GM12878 (cell line): Measurements from ENCODE around the gene INSRR. TPM values are rescaled to one million over a fixed set of nuclear protein-coding genes. Genes with fewer than 3 reads are reported as not detected.

Experiments used
- ATAC-seq: fragments of 200-7000 bp; cut with Tn5 transposase; 3 replicates; pipeline ENCODE4 v1.9.1; 2020; ENCODE audit warnings: mild to moderate bottlenecking, moderate library complexity
- BruUV-seq: library from RNA; stranded (reverse); fragments of 400-500 nt; replicated peaks from 2 replicates; lab custom pipeline; 2021; lab: Mats Ljungman, UMichigan
- CTCF ChIA-PET: fragments of 300-600 bp; sonication (Branson Sonifier 250); formaldehyde crosslinking; extraction: SDS; loops from one replicate; lab custom pipeline; 2021; ENCODE audit warnings: inconsistent platforms; lab: Yijun Ruan, JAX
- POLR2A ChIA-PET: fragments of 350-600 bp; formaldehyde crosslinking; extraction: SDS; loops from one replicate; lab custom pipeline; 2021; ENCODE audit warnings: inconsistent platforms; lab: Charles Lee
- RAD21 ChIA-PET: fragments of 300-600 bp; sonication (Branson Sonifier 250); formaldehyde crosslinking; loops from one replicate; lab custom pipeline; 2023; ENCODE audit warnings: antibody characterized with exemption; ENCODE audit not compliant: unreplicated experiment; lab: Charles Lee
- SMC1A ChIA-PET: fragments of 300-600 bp; sonication (Branson Sonifier 250); formaldehyde crosslinking; loops from one replicate; lab custom pipeline; 2023; ENCODE audit not compliant: unreplicated experiment, uncharacterized antibody; lab: Charles Lee
- DNase-seq: peaks from one replicate; pipeline ENCODE4 v3.0.0-alpha.2; 2011; ENCODE audit warnings: low read depth, low spot score
- FAIRE-seq: peaks from 3 replicates; lab custom pipeline; 2011; peaks lifted over from hg19 to GRCh38; lab: Jason Lieb, UNC
- H2AFZ ChIP-seq: 2 replicates; pipeline ENCODE4 v1.6.0; 2011; ENCODE audit warnings: low read depth, low read length, control low read depth; ENCODE audit not compliant: control insufficient read depth
- H3K27ac ChIP-seq: 2 replicates; pipeline ENCODE4 v1.5.1; 2011; ENCODE audit warnings: control low read depth; ENCODE audit not compliant: control insufficient read depth, insufficient read depth
- H3K27me3 ChIP-seq, 2 experiments: replicated peaks in 1 of 2; 2 replicates each; pipeline versions ENCODE4 v1.6.0 to v1.6.1; 2011; ENCODE audit warnings: low read length in 1 of 2; ENCODE audit not compliant: control insufficient read depth in 2 of 2, insufficient read depth in 2 of 2
- H3K36me3 ChIP-seq, 2 experiments: 2 replicates each; pipeline ENCODE4 v1.5.1; 2011; ENCODE audit warnings: low read length in 1 of 2; ENCODE audit not compliant: control insufficient read depth in 2 of 2, insufficient read depth in 2 of 2
- H3K4me1 ChIP-seq: 2 replicates; pipeline ENCODE4 v1.6.1; 2011; ENCODE audit warnings: mild to moderate bottlenecking, low read length, moderate library complexity, mixed read lengths; ENCODE audit not compliant: control insufficient read depth, insufficient read depth
- H3K4me2 ChIP-seq: 2 replicates; pipeline ENCODE4 v1.6.0; 2011; ENCODE audit warnings: control low read depth; ENCODE audit not compliant: control insufficient read depth, insufficient read depth
- H3K4me3 ChIP-seq: fragments of 200-600 bp; sonication (generic); 2 replicates; pipeline ENCODE4 v1.5.1; 2016
- H3K79me2 ChIP-seq: 2 replicates; pipeline ENCODE4 v1.6.0; 2011; ENCODE audit warnings: low read length; ENCODE audit not compliant: control insufficient read depth, insufficient read depth
- H3K9ac ChIP-seq: 2 replicates; pipeline ENCODE4 v1.8.0; 2011; ENCODE audit warnings: low read length, control low read depth, mixed read lengths; ENCODE audit not compliant: control insufficient read depth, insufficient read depth
- H3K9me3 ChIP-seq: replicated peaks from 3 replicates; pipeline ENCODE4 v1.5.1; 2011; ENCODE audit warnings: mild to moderate bottlenecking, low read length; ENCODE audit not compliant: control insufficient read depth, insufficient read depth
- H4K20me1 ChIP-seq: 2 replicates; pipeline ENCODE4 v1.6.0; 2011; ENCODE audit not compliant: control insufficient read depth, insufficient read depth
- CBFB ChIP-seq: IDR thresholded peaks from 2 replicates; pipeline ENCODE4 v1.6.1; 2016; ENCODE audit warnings: antibody characterized with exemption, low read depth
- DPF2 ChIP-seq: fragments of 450-650 bp; IDR thresholded peaks from 2 replicates; pipeline ENCODE4 v1.6.1; 2017; ENCODE audit warnings: mild to moderate bottlenecking
- E2F8 ChIP-seq: fragments of 450-650 bp; IDR thresholded peaks from 2 replicates; pipeline ENCODE4 v1.6.1; 2018; ENCODE audit warnings: mild to moderate bottlenecking, low read depth, moderate library complexity; ENCODE audit not compliant: partially characterized antibody
- IRF5 ChIP-seq: fragments of 450-650 bp; IDR thresholded peaks from 2 replicates; pipeline ENCODE4 v1.6.1; 2017; ENCODE audit warnings: borderline replicate concordance
- POLR2AphosphoS2 ChIP-seq: IDR thresholded peaks from 2 replicates; pipeline ENCODE4 v1.6.1; 2011; ENCODE audit warnings: low read depth, mild to moderate bottlenecking, low read length, improper control_type of control experiment, moderate library complexity
- RCOR1 ChIP-seq: conservative IDR thresholded peaks from 2 replicates; pipeline ENCODE4 v1.6.1; 2012; ENCODE audit warnings: low read depth, low read length, improper control_type of control experiment
- SMAD5 ChIP-seq: IDR thresholded peaks from 2 replicates; pipeline ENCODE4 v1.6.1; 2016; ENCODE audit warnings: antibody characterized with exemption, low read depth
- SUPT20H ChIP-seq: IDR thresholded peaks from 2 replicates; pipeline ENCODE4 v1.6.1; 2011; ENCODE audit warnings: low read depth, mild to moderate bottlenecking, low read length, moderate library complexity, borderline replicate concordance; ENCODE audit not compliant: control insufficient read depth
- ZBTB40 ChIP-seq: fragments of 450-650 bp; IDR thresholded peaks from 2 replicates; pipeline ENCODE4 v1.6.1; 2016; ENCODE audit warnings: mild to moderate bottlenecking, moderate library complexity, borderline replicate concordance
- ZNF687 ChIP-seq: fragments of 450-650 bp; IDR thresholded peaks from 2 replicates; pipeline ENCODE4 v1.6.1; 2017; ENCODE audit warnings: mild to moderate bottlenecking, moderate library complexity
- ZZZ3 ChIP-seq: IDR thresholded peaks from 2 replicates; pipeline ENCODE4 v1.6.1; 2011; ENCODE audit warnings: low read depth; ENCODE audit not compliant: control insufficient read depth, insufficient read length
- WGBS: methylation state at CpG from one replicate; pipeline ENCODE4 v1.1.6; 2016; ENCODE audit warnings: low lambda C conversion rate; ENCODE audit not compliant: insufficient replicate concordance, insufficient coverage; ENCODE audit errors: missing lambda C conversion rate; 5-methylcytosine and 5-hydroxymethylcytosine counted together
- in situ Hi-C: fragments of 300-500 bp; cut with MboI; formaldehyde crosslinking; loops from 9 replicates; pipeline ENCODE4 v1.14.3; 2018; ENCODE audit warnings: mixed read lengths
- intact Hi-C: fragments of 100-400 bp; cut with micrococcal nuclease; formaldehyde crosslinking; loops from one replicate; pipeline ENCODE4 v1.14.2; 2022; ENCODE audit not compliant: unreplicated experiment
- polyA plus RNA-seq, 11 experiments: library from polyadenylated mRNA; depleted of rRNA in 4 of 11; unstranded in 6 of 11; stranded (reverse) in 5 of 11; fragments of >200 nt; fragmentation: Nextera tagmentation in 4 of 11; fragmentation: Illumina TruSeq in 1 of 11; extraction: Ambion mirVana in 4 of 11; extraction: Trizol in 1 of 11; gene quantifications; 1 replicate in 1 of 11; 2 replicates in 10 of 11; pipeline versions ENCODE4 v1.2.1 to v1.2.3, GENCODE V29; 2011 to 2016; ENCODE audit warnings: inconsistent platforms in 2 of 11, missing spikeins in 2 of 11, low read depth in 1 of 11
- total RNA-seq, 4 experiments: library from RNA; depleted of rRNA in 3 of 4; stranded (reverse); fragments of >200 nt in 3 of 4; fragmentation: Illumina TruSeq in 1 of 4; extraction: Trizol in 1 of 4; gene quantifications; 2 replicates each; pipeline versions ENCODE4 v1.2.1 to v1.2.3, GENCODE V29; 2013 to 2021

INSRR gene
- total and polyA plus RNA-seq, 10 of the 15 experiments (the other 5 are each of a cell fraction or from before 2014, with no cell fraction given) = 0.01 TPM; not detected in 9

GRCh38 chr1:156885880-156886355 lies 27.0 kb upstream of the INSRR start:
- H3K36me3 ChIP-seq = no peaks in the 10 kb centered on the region
- H3K9ac ChIP-seq = no peak overlapping the region
- in situ Hi-C loops = no loop called here
- SMC1A ChIA-PET = interaction anchor here (0.9 to 1.1 kb wide), 2 partner anchors 95 to 160 kb away, joined by 3 to 5 read pairs; no protein-coding TSS in a partner anchor
- ATAC-seq (no peak), FAIRE-seq (no peak), DNase-seq (no peak)
- H3K4me1 ChIP-seq = no peaks in the 10 kb centered on the region
- CTCF ChIA-PET = interaction anchor here (0.8 to 2.0 kb wide), 5 partner anchors 47 to 196 kb away, joined by 3 to 9 read pairs (median 7); no protein-coding TSS in a partner anchor
- H3K79me2 ChIP-seq = no peaks in the 10 kb centered on the region
- H4K20me1 ChIP-seq = no peaks in the 10 kb centered on the region
- no peak overlapping the region for H3K27ac ChIP-seq
- H3K9me3 ChIP-seq = no peaks in the 10 kb centered on the region
- RAD21 ChIA-PET = interaction anchor here (2.6 to 7.1 kb wide), 2 partner anchors 47 to 89 kb away, joined by 7 to 42 read pairs; no protein-coding TSS in a partner anchor
- no peak overlapping the region for H2AFZ ChIP-seq
- no peak overlapping the region for H3K4me2 ChIP-seq
- 31% methylated on average over 13 of the region's 13 CpGs for WGBS
- BruUV-seq = no TSS peak
- intact Hi-C loops = no loop called here
- POLR2A ChIA-PET = no interaction called here
- H3K4me3 ChIP-seq = no peak overlapping the region
- H3K27me3 ChIP-seq = peaks cover 0 to 4% of the 10 kb centered on the region in 2 experiments; a peak in 3 of 4 replicates
- TF ChIP-seq ZZZ3 = no peak
- no peak for TF ChIP-seq DPF2
- TF ChIP-seq RCOR1 = no peak
- no peak for TF ChIP-seq ZBTB40
- TF ChIP-seq SMAD5 = no peak
- no peak for TF ChIP-seq POLR2AphosphoS2
- TF ChIP-seq ZNF687 = no peak
- no peak for TF ChIP-seq IRF5
- TF ChIP-seq CBFB = no peak
- no peak for TF ChIP-seq E2F8
- no peak for TF ChIP-seq SUPT20H
